NCI-H2171 treated with DMSO at 0.1 percent for 48 hours (cell line): ENCODE data around the gene CX3CR1.

Experiments used
- DNase-seq: peaks from one replicate; lab custom pipeline; 2025; lab: John Stamatoyannopoulos, UW

The CX3CR1 gene

GRCh38 chr3:39222939-39223338, 56.9 kb downstream of the CX3CR1 start:
- DNase-seq: no peak

- no peak for DNase-seq
Observed at GRCh38 chr3:39222462-39222861, 57.4 kb downstream of the CX3CR1 start.

- no peak for DNase-seq
Observed at GRCh38 chr3:39221141-39221530, 58.7 kb downstream of the CX3CR1 start.

- DNase-seq: no peak
Observed at GRCh38 chr3:39220407-39221140, 59.3 kb downstream of the CX3CR1 start.

GRCh38 chr3:39219702-39220101, 60.1 kb downstream of the CX3CR1 start:
- DNase-seq: no peak

GRCh38 chr3:39216176-39216790, 63.6 kb downstream of the CX3CR1 start:
- DNase-seq: peak; percentile 23

GRCh38 chr3:39213613-39214012, 66.2 kb downstream of the CX3CR1 start:
- DNase-seq: no peak
